Measurements from ENCODE around the gene BTBD2.

GRCh38 chr19:1959928-1960589, 55.5 kb downstream of the BTBD2 start:
- TF ChIP-seq CTCF (IDR thresholded peaks at IDR 0.05) (no peak), EP300 (IDR thresholded peaks at IDR 0.05) (no peak)
